Measurements from ENCODE around the gene GNG14. TPM values are rescaled to one million over a fixed set of nuclear protein-coding genes. Genes with fewer than 3 reads are reported as not detected.
A peak's percentile ranks its signal among the peaks of the same experiment; 100 is the strongest.

Gene GNG14
- total and polyA plus RNA-seq, 2 of the 13 experiments (the other 11 are each of a cell fraction or from before 2014, with no cell fraction given) = not detected

DNA sequence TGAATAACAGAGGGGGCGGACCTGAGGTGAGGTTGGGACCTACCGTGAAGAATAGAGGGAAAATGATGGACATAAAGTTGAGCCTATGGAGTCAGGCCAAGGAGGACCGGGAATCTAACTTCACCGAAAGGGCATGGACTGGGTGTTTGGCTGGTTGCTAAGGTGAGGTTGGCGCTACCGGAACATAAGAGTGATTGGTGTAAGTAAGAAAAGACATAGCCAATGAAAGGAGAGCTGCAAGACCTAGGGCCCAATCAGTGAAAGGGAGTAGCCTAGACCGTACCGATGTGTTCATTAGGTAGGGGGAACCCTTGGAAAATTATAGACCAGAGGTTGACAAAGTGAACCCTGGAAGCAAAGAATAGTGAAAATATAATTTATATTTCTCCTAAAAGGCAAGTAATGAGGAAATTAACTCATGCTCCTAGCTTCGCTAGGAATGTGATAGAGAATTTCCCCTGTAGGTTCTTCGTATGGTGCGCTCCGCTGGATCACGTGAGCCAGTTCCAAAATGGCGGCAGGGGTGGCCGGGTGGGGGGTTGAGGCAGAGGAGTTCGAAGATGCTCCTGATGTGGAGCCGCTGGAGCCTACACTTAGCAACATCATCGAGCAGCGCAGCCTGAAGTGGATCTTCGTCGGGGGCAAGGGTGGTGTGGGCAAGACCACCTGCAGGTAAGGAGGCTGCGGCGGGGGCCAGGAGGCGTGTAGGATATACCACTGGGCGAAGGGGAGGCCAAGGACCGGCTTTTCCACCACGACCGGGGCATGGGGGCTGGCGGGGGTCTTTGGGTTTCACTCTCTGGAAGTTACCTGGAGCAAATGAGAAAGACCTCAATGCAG is 49.4 kb downstream of the GNG14 start, which contains the start of gene GET3 (continued):
- TF ChIP-seq ZNF468 (CRISPR knock-in tag; IDR thresholded peaks at IDR 0.05) (no peak), TAF15 (IDR thresholded peaks at IDR 0.05; ENCODE audit: low read depth, low read length, poor library complexity, severe bottlenecking) (no peak), PHF21A (CRISPR knock-in tag; IDR thresholded peaks at IDR 0.05) (peak; percentile 49; the same call in 1 of the 2 replicates), ZNF20 (CRISPR knock-in tag; IDR thresholded peaks at IDR 0.05) (no peak), TIGD3 (CRISPR knock-in tag; IDR thresholded peaks at IDR 0.05; ENCODE audit: borderline replicate concordance) (no peak), ZNF232 (CRISPR knock-in tag; IDR thresholded peaks at IDR 0.05; ENCODE audit: borderline replicate concordance) (no peak; the same call in 1 of the 2 replicates), HNF4G (IDR thresholded peaks at IDR 0.05; ENCODE audit: borderline replicate concordance, low read depth, low read length) (no peak), HNF4G (CRISPR knock-in tag; IDR thresholded peaks at IDR 0.05; ENCODE audit: borderline replicate concordance, low read depth) (no peak), FOXA1 (IDR thresholded peaks at IDR 0.05) (no peak), FOXA1 (CRISPR knock-in tag; IDR thresholded peaks at IDR 0.05) (no peak), THAP8 (CRISPR knock-in tag; IDR thresholded peaks at IDR 0.05; ENCODE audit: borderline replicate concordance) (no peak), RFX1 (IDR thresholded peaks at IDR 0.05) (peak; percentile 93), ZNF10 (CRISPR knock-in tag; IDR thresholded peaks at IDR 0.05; ENCODE audit: borderline replicate concordance, low read depth) (no peak), NPAS2 (CRISPR knock-in tag; IDR thresholded peaks at IDR 0.05; ENCODE audit: borderline replicate concordance) (no peak), GATAD1 (CRISPR knock-in tag; IDR thresholded peaks at IDR 0.05) (peak; percentile 99), MAFK (conservative IDR thresholded peaks at IDR 0.05 in 1 of 2, IDR thresholded peaks at IDR 0.05 in 1 of 2; ENCODE audit: low read length in 2 of 2) (no peak), MLXIP (CRISPR knock-in tag; IDR thresholded peaks at IDR 0.05; ENCODE audit: borderline replicate concordance) (no peak)
- TF ChIP-seq, protein P1, sequence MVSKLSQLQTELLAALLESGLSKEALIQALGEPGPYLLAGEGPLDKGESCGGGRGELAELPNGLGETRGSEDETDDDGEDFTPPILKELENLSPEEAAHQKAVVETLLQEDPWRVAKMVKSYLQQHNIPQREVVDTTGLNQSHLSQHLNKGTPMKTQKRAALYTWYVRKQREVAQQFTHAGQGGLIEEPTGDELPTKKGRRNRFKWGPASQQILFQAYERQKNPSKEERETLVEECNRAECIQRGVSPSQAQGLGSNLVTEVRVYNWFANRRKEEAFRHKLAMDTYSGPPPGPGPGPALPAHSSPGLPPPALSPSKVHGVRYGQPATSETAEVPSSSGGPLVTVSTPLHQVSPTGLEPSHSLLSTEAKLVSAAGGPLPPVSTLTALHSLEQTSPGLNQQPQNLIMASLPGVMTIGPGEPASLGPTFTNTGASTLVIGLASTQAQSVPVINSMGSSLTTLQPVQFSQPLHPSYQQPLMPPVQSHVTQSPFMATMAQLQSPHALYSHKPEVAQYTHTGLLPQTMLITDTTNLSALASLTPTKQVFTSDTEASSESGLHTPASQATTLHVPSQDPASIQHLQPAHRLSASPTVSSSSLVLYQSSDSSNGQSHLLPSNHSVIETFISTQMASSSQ (IDR thresholded peaks at IDR 0.05; ENCODE audit: low read depth) = no peak
- TF ChIP-seq, protein P1 (CRISPR knock-in tag; IDR thresholded peaks at IDR 0.05; ENCODE audit: borderline replicate concordance) = no peak
